K562 (cell line): ENCODE measurements around the gene POLR2M. TPM values are rescaled to one million over a fixed set of nuclear protein-coding genes. Genes with fewer than 3 reads are reported as not detected.
A peak's percentile ranks its signal among the peaks of the same experiment; 100 is the strongest.

Experiments used
- ATAC-seq: fragments of 200-7000 bp; cut with Tn5 transposase; 3 replicates; pipeline ENCODE4 v1.9.1; 2020; ENCODE audit warnings: moderate library complexity
- BruUV-seq: library from RNA; stranded (reverse); fragments of 400-500 nt; replicated peaks from 2 replicates; lab custom pipeline; 2021; lab: Mats Ljungman, UMichigan
- CTCF ChIA-PET: fragments of 300-600 bp; formaldehyde crosslinking; extraction: SDS; loops from one replicate; lab custom pipeline; 2021; ENCODE audit warnings: low intra/inter-chr PET ratio; lab: Yijun Ruan, JAX
- POLR2A ChIA-PET: fragments of 300-600, 350-650 bp; sonication (Branson Sonifier 250); formaldehyde crosslinking; extraction: SDS; loops from one replicate; lab custom pipeline; 2021; ENCODE audit warnings: antibody characterized with exemption, inconsistent platforms; lab: Yijun Ruan, JAX
- DNase-seq, 4 experiments: peaks; one replicate each; pipeline versions ENCODE4 v3.0.0 to v3.0.0-alpha.2; 2011 to 2018; ENCODE audit warnings: low spot score in 3 of 4, mixed read lengths in 3 of 4; ENCODE audit errors: extremely low read depth in 1 of 4
- FAIRE-seq: peaks from 2 replicates; lab custom pipeline; 2011; peaks lifted over from hg19 to GRCh38; lab: Jason Lieb, UNC
- H2AFZ ChIP-seq: 2 replicates; pipeline ENCODE4 v1.6.0; 2011; ENCODE audit warnings: low read depth, low read length, control low read depth, inconsistent platforms
- H3K27ac ChIP-seq: fragments of 200-600 bp; 3 replicates; pipeline ENCODE4 v1.8.0; 2011; ENCODE audit warnings: low read depth, mild to moderate bottlenecking, control low read depth, inconsistent platforms, low read length, moderate library complexity, mixed read lengths; ENCODE audit errors: extremely low read depth
- H3K27me3 ChIP-seq, 2 experiments: fragments of 300-600 bp in 1 of 2; 2 replicates in 1 of 2; 3 replicates in 1 of 2; pipeline versions ENCODE4 v1.6.0 to v1.8.0; 2011; ENCODE audit warnings: inconsistent platforms in 2 of 2, low read length in 2 of 2, mild to moderate bottlenecking in 1 of 2, mixed read lengths in 1 of 2, moderate library complexity in 1 of 2; ENCODE audit not compliant: control insufficient read depth in 2 of 2, insufficient read depth in 2 of 2
- H3K36me3 ChIP-seq: fragments of 300-600 bp; 3 replicates; pipeline ENCODE4 v1.8.0; 2011; ENCODE audit warnings: mild to moderate bottlenecking, low read length, inconsistent platforms; ENCODE audit not compliant: control insufficient read depth, insufficient read depth
- H3K4me1 ChIP-seq, 2 experiments: fragments of 200-600 bp in 1 of 2; replicated peaks in 1 of 2; 2 replicates in 1 of 2; 3 replicates in 1 of 2; pipeline versions ENCODE4 v1.5.1 to v1.8.0; 2011; ENCODE audit warnings: inconsistent platforms in 2 of 2, low read length in 2 of 2, mild to moderate bottlenecking in 1 of 2, mixed read lengths in 1 of 2, moderate library complexity in 1 of 2; ENCODE audit not compliant: control insufficient read depth in 2 of 2, insufficient read depth in 2 of 2
- H3K4me2 ChIP-seq: 2 replicates; pipeline ENCODE4 v1.6.1; 2011; ENCODE audit warnings: low read length, control low read depth, inconsistent platforms, mixed read lengths; ENCODE audit not compliant: insufficient read depth
- H3K4me3 ChIP-seq: fragments of 200-600 bp; sonication (generic), shearing (Covaris generic); 2 replicates; pipeline ENCODE4 v1.5.1; 2016; ENCODE audit warnings: control low read depth, inconsistent platforms
- H3K79me2 ChIP-seq: fragments of 200-600 bp; 3 replicates; pipeline ENCODE4 v1.8.0; 2011; ENCODE audit warnings: low read length, inconsistent platforms; ENCODE audit not compliant: control insufficient read depth, insufficient read depth
- H3K9ac ChIP-seq, 2 experiments: 2 replicates each; pipeline versions ENCODE4 v1.6.0 to v1.6.1; 2011; ENCODE audit warnings: low read depth in 2 of 2, low read length in 2 of 2, control low read depth in 1 of 2, inconsistent platforms in 1 of 2, mild to moderate bottlenecking in 1 of 2, mixed read lengths in 1 of 2; ENCODE audit not compliant: insufficient read depth in 1 of 2
- H3K9me1 ChIP-seq: one replicate; pipeline ENCODE4 v1.6.0; 2011; ENCODE audit warnings: inconsistent platforms, mild to moderate bottlenecking, low read length, moderate library complexity; ENCODE audit not compliant: control insufficient read depth, insufficient read depth
- H3K9me3 ChIP-seq: replicated peaks from 2 replicates; pipeline ENCODE4 v1.5.1; 2011; ENCODE audit warnings: low read depth, low read length, inconsistent platforms; ENCODE audit not compliant: control insufficient read depth, insufficient read depth
- H4K20me1 ChIP-seq: replicated peaks from 2 replicates; pipeline ENCODE4 v1.6.1; 2011; ENCODE audit warnings: low read length, inconsistent platforms, mixed read lengths; ENCODE audit not compliant: control insufficient read depth, insufficient read depth
- CBX2 ChIP-seq: fragments of 200-600 bp; sonication (generic); IDR thresholded peaks from one replicate; pipeline ENCODE4 v1.6.1; 2012; ENCODE audit warnings: mild to moderate bottlenecking, low read length, inconsistent platforms; ENCODE audit not compliant: insufficient read depth, poor library complexity, severe bottlenecking
- WGBS: fragments of 100-300 bp; shearing (Covaris generic); methylation state at CpG from one replicate; pipeline ENCODE4 v1.1.6; 2016; ENCODE audit warnings: low coverage, mixed read lengths; ENCODE audit not compliant: insufficient coverage; ENCODE audit errors: missing lambda C conversion rate; 5-methylcytosine and 5-hydroxymethylcytosine counted together
- in situ Hi-C: fragments of 300-500 bp; cut with MboI; formaldehyde crosslinking; loops from 4 replicates; pipeline ENCODE4 v1.15.0; 2018; ENCODE audit warnings: inconsistent platforms, mixed read lengths
- intact Hi-C: fragments of 100-400 bp; cut with micrococcal nuclease; formaldehyde crosslinking; loops from 2 replicates; pipeline ENCODE4 v1.14.2; 2022
- polyA plus RNA-seq, 8 experiments: library from polyadenylated mRNA; depleted of rRNA in 4 of 8; stranded (reverse) in 5 of 8; unstranded in 3 of 8; fragments of >200 nt; fragmentation: Nextera tagmentation in 2 of 8; fragmentation: Illumina TruSeq in 1 of 8; extraction: Ambion mirVana in 2 of 8; extraction: Trizol in 1 of 8; gene quantifications; 2 replicates each; pipeline versions ENCODE4 v1.2.1 to v1.2.3, GENCODE V29; 2011 to 2014; ENCODE audit warnings: inconsistent platforms in 1 of 8, missing spikeins in 1 of 8
- total RNA-seq, 7 experiments: library from RNA; depleted of rRNA in 6 of 7; stranded (reverse); fragments of >200 nt in 6 of 7; fragmentation: Illumina TruSeq in 2 of 7; extraction: Trizol in 2 of 7; gene quantifications; 2 replicates each; pipeline versions ENCODE4 v1.2.1 to v1.2.3, GENCODE V29; 2011 to 2021; ENCODE audit warnings: low replicate concordance in 1 of 7
- TF ChIP-seq, protein P1 (sequence below), 3 experiments: IDR thresholded peaks in 2 of 3; conservative IDR thresholded peaks in 1 of 3; 2 replicates each; pipeline ENCODE4 v1.5.1; 2011 to 2012; ENCODE audit warnings: low read length in 3 of 3, mild to moderate bottlenecking in 3 of 3, control low read depth in 2 of 3, improper control_type of control experiment in 1 of 3, inconsistent platforms in 1 of 3, low read depth in 1 of 3, mixed read lengths in 1 of 3, moderate library complexity in 1 of 3; ENCODE audit not compliant: insufficient read depth in 2 of 3

Gene POLR2M
- total and polyA plus RNA-seq, 9 of the 15 experiments (the other 6 are each of a cell fraction or from before 2014, with no cell fraction given), result 9.2 to 1,050 (median 43.0) TPM

DNA sequence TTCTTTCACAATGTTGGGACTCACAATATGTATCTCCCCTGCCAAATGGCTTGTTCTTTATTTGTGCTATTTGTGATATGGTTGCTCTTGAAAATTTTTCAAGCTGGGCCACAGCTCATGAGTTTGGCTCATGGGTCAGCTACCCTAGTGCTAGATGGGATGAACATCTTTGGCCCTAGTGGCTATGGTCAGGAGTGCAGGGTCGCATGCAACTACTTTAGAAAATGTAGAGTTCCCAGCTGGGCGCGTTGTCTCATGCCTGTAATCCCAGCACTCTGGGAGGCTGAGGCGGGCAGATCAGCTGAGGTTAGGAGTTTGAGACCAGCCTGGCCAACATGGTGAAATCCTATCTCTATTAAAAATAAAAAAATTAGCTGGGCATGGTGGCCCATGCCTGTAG lies 55.8 kb downstream of the POLR2M start:
- H3K9ac ChIP-seq, result no peak overlapping the region
- TF ChIP-seq CBX2, result no peak
- TF ChIP-seq, protein P1, sequence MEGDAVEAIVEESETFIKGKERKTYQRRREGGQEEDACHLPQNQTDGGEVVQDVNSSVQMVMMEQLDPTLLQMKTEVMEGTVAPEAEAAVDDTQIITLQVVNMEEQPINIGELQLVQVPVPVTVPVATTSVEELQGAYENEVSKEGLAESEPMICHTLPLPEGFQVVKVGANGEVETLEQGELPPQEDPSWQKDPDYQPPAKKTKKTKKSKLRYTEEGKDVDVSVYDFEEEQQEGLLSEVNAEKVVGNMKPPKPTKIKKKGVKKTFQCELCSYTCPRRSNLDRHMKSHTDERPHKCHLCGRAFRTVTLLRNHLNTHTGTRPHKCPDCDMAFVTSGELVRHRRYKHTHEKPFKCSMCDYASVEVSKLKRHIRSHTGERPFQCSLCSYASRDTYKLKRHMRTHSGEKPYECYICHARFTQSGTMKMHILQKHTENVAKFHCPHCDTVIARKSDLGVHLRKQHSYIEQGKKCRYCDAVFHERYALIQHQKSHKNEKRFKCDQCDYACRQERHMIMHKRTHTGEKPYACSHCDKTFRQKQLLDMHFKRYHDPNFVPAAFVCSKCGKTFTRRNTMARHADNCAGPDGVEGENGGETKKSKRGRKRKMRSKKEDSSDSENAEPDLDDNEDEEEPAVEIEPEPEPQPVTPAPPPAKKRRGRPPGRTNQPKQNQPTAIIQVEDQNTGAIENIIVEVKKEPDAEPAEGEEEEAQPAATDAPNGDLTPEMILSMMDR (IDR thresholded peaks at IDR 0.05 in 2 of 3, conservative IDR thresholded peaks at IDR 0.05 in 1 of 3; ENCODE audit: insufficient read depth in 2 of 3, low read depth in 1 of 3, low read length in 3 of 3), result peak in 1 of 3 experiments; percentile 21; a peak in 1 of 6 replicates
- no peak overlapping the region for H2AFZ ChIP-seq
- H3K79me2 ChIP-seq, result no peaks in the 10 kb centered on the region
- no peaks in the 10 kb centered on the region for H3K4me1 ChIP-seq
- no peak overlapping the region for H3K27ac ChIP-seq
- peaks cover 14 to 26% of the 10 kb centered on the region in 2 experiments; a peak in 4 of 5 replicates for H3K27me3 ChIP-seq
- in situ Hi-C loops, result no loop called here
- intact Hi-C loops, result no loop called here
- no peak overlapping the region for H3K4me3 ChIP-seq
- DNase-seq (no peak), ATAC-seq (peak; percentile 78), FAIRE-seq (peak; percentile 46)
- no peaks in the 10 kb centered on the region for H4K20me1 ChIP-seq
- no peaks in the 10 kb centered on the region for H3K9me1 ChIP-seq
- no peaks in the 10 kb centered on the region for H3K36me3 ChIP-seq
- WGBS, result 17% methylated on average over 4 of the region's 4 CpGs
- no peaks in the 10 kb centered on the region for H3K9me3 ChIP-seq
- ChIA-PET POLR2A (no interaction called here), CTCF (no interaction called here)
- no peak overlapping the region for H3K4me2 ChIP-seq
- no TSS peak for BruUV-seq
